ENCODE results near the gene GLB1L3. TPM values are rescaled to one million over a fixed set of nuclear protein-coding genes. Genes with fewer than 3 reads are reported as not detected.

Gene GLB1L3
- total RNA-seq, 4 donors from 2014 or later: 5.1 to 6.1 (median 5.9) TPM

- no peak overlapping the region for H3K4me3 ChIP-seq
- WGBS: 86% methylated on average over 9 of the region's 9 CpGs
- no peaks in the 10 kb centered on the region for H3K4me1 ChIP-seq
- DNase-seq (ENCODE audit: low spot score in 2 of 2): no peak
- peaks cover 3% of the 10 kb centered on the region for H3K27me3 ChIP-seq
- no peak overlapping the region for H3K27ac ChIP-seq
- H3K36me3 ChIP-seq: no peaks in the 10 kb centered on the region
- TF ChIP-seq EP300 (IDR thresholded peaks at IDR 0.05) (no peak), POLR2AphosphoS5 (IDR thresholded peaks at IDR 0.05) (no peak)
- no peaks in the 10 kb centered on the region for H3K9me3 ChIP-seq
Observed at GRCh38 chr11:134294664-134295063, 18.5 kb downstream of the GLB1L3 start.

GRCh38 chr11:134312223-134312622, 36.0 kb downstream of the GLB1L3 start:
- Histone ChIP-seq H3K27ac (no peak overlapping the region), H3K4me1 (no peaks in the 10 kb centered on the region), H3K4me3 (no peak overlapping the region), H3K9me3 (no peaks in the 10 kb centered on the region), H3K27me3 (no peaks in the 10 kb centered on the region), H3K36me3 (no peaks in the 10 kb centered on the region)
- 87% methylated on average over 9 of the region's 12 CpGs for WGBS
- no peak for DNase-seq (ENCODE audit: low spot score in 2 of 2)
- TF ChIP-seq CTCF (IDR thresholded peaks at IDR 0.05): no peak
- no peak for TF ChIP-seq EP300 (IDR thresholded peaks at IDR 0.05)

GRCh38 chr11:134312807-134313206, 36.6 kb downstream of the GLB1L3 start:
- 75% methylated on average over 2 of the region's 5 CpGs for WGBS
- Histone ChIP-seq H3K4me1 (no peaks in the 10 kb centered on the region), H3K27me3 (no peaks in the 10 kb centered on the region), H3K27ac (no peak overlapping the region), H3K36me3 (no peaks in the 10 kb centered on the region), H3K4me3 (no peak overlapping the region), H3K9me3 (no peaks in the 10 kb centered on the region)
- TF ChIP-seq POLR2A (IDR thresholded peaks at IDR 0.05) (no peak), EP300 (IDR thresholded peaks at IDR 0.05) (no peak), POLR2AphosphoS5 (IDR thresholded peaks at IDR 0.05) (no peak), CTCF (IDR thresholded peaks at IDR 0.05) (no peak)
- DNase-seq (ENCODE audit: low spot score in 2 of 2): no peak

- no peaks in the 10 kb centered on the region for H3K4me1 ChIP-seq
- H3K4me3 ChIP-seq: no peak overlapping the region
- DNase-seq (ENCODE audit: low spot score in 2 of 2): no peak
- H3K27me3 ChIP-seq: no peaks in the 10 kb centered on the region
- no peak overlapping the region for H3K27ac ChIP-seq
- WGBS: 83% methylated on average over 10 of the region's 10 CpGs
- no peaks in the 10 kb centered on the region for H3K9me3 ChIP-seq
- H3K36me3 ChIP-seq: no peaks in the 10 kb centered on the region
- TF ChIP-seq EP300 (IDR thresholded peaks at IDR 0.05) (no peak), POLR2AphosphoS5 (IDR thresholded peaks at IDR 0.05) (no peak), CTCF (IDR thresholded peaks at IDR 0.05) (no peak), POLR2A (IDR thresholded peaks at IDR 0.05) (no peak)
Observed at GRCh38 chr11:134313379-134313778, 37.2 kb downstream of the GLB1L3 start.

GRCh38 chr11:134313821-134314607, 37.8 kb downstream of the GLB1L3 start:
- no peaks in the 10 kb centered on the region for H3K27me3 ChIP-seq
- no peak for TF ChIP-seq EP300 (IDR thresholded peaks at IDR 0.05)
- no peak for TF ChIP-seq CTCF (IDR thresholded peaks at IDR 0.05)
- no peak for TF ChIP-seq POLR2A (IDR thresholded peaks at IDR 0.05)
- TF ChIP-seq POLR2AphosphoS5 (IDR thresholded peaks at IDR 0.05): no peak
- H3K4me1 ChIP-seq: no peaks in the 10 kb centered on the region
- no peaks in the 10 kb centered on the region for H3K36me3 ChIP-seq
- 66% methylated on average over 8 of the region's 9 CpGs for WGBS
- no peaks in the 10 kb centered on the region for H3K9me3 ChIP-seq
- no peak for DNase-seq (ENCODE audit: low spot score in 2 of 2)
- H3K4me3 ChIP-seq: no peak overlapping the region
- H3K27ac ChIP-seq: no peak overlapping the region
